GM21619 (cell line): ENCODE measurements around the gene FMN1.
A peak's percentile ranks its signal among the peaks of the same experiment; 100 is the strongest.

ENCODE experiments used
- ATAC-seq: cut with Tn5 transposase; IDR thresholded peaks from one replicate; pipeline ENCODE4 v1.9.1; 2021; ENCODE audit not compliant: unreplicated experiment

Gene FMN1

DNA sequence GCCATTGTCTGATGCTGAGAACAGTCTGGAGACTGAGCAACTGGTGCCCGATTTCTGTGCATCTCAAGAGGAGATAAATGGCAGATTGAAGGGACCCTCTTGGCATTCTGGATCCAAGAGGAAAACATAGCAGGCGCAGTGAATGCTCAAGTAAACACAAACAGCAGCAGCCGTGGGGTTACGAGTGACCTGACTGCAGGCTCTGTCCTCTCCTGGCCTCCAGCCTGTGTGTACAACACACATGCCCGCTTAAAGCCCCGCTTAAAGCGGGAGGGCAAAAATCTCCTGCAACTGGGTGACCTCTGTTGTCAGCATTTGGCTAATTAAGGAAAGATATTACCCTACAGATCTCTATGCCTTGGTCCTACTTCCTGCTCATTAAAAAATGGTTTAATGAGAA is 356.2 kb downstream of the FMN1 start:
- no peak for ATAC-seq

DNA sequence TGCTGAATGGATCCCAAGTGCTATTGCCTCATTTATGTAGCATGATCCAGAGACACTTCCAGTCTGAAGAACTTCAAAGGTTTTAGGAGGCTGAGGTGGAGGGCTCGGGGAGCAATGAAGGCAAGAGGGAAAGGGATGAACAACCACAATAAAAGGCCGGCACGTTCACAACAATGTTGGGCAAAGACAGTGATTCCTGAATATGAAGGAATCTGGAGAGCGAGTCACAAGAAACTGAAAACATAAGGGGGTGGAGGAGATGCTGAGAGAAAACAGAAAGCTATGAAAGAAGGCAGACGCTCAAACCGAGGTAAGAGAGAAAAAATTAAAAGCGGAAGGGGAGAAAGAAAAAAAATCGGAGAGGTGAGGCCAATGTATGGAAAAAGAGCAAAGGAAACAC is 356.6 kb downstream of the FMN1 start:
- ATAC-seq, result no peak

- peak; percentile 98 for ATAC-seq
These were observed 360.4 kb downstream of the FMN1 start for GRCh38 chr15:32834156-32834555.

DNA sequence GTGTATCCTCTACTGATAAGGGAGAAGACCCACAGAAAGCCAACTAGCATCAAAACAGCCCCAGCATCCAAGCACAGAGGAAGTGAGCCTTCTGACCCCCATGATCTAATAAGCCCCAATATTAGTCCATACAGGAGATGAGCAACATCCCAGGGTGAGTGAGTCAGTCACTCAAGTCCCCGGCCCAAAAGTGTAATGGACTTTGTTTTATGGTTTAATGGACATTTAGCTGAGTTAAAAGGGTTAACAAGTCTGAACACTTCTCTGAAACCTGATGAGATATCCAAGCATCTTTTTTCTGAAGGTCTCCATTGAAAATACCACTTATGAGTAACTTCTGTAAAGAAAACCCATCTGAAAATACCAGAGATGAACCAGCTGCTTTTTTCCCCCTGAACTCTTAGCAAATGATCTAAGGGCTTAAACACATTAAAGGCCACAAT is 361.1 kb downstream of the FMN1 start:
- no peak for ATAC-seq

DNA sequence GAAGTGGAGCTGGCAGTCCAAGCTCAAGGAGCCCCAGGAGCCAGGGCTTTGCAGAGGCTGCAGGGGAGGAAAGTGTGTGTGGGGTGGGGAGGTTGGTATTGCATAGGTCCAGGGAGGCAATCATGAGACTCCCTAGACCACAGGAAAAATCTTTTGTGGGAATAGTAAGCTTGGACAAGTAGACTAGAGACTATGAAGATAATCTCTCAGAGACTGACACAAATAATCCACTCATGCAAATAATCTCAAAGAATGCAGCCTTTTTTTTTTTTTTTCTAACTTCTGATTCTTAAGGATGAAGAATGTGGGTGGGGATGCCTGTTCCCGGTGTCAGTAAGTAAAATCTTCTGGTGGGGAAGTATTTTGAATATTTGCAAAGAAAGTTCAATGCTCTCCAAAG is 363.0 kb downstream of the FMN1 start:
- no peak for ATAC-seq

DNA sequence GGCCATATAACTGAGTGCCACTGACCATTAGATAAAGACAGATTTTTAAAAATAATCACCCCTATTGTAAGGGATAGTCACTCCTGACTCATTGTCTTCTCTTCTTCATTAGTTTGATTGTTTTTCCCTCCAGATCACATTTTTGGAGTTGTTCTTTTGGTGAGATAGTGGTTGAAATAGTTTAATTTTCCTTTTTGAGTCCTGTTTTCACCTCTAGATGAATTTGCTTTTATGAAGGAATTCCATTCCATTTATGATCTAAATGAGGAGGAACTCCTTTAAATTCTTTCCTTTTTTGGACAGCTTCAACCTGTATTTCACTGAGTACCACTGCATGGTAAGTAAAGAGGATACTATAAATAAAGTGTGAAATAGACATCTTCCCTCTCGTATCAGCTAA is 364.3 kb downstream of the FMN1 start:
- no peak for ATAC-seq

DNA sequence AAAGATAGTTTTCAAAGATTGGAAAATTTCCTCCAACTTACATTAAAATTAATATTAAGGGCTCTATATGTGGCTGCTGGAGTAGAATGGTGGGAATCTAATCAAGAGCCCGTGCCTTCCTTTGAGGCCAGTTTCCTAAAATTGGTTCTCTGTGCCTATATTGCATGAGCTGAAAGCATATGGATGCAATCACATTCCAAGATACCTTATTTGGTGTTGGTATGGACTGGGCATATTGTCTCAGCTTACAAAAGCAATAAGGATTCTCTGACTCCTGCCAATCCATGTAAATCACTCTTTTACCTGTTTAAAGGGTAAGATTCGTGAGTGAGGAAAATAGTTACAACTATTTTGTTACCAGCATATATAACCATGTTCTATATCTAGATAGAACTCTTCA is 365.1 kb downstream of the FMN1 start:
- ATAC-seq, result no peak

GRCh38 chr15:32828507-32829186 is 365.9 kb downstream of the FMN1 start:
- ATAC-seq, result no peak

DNA sequence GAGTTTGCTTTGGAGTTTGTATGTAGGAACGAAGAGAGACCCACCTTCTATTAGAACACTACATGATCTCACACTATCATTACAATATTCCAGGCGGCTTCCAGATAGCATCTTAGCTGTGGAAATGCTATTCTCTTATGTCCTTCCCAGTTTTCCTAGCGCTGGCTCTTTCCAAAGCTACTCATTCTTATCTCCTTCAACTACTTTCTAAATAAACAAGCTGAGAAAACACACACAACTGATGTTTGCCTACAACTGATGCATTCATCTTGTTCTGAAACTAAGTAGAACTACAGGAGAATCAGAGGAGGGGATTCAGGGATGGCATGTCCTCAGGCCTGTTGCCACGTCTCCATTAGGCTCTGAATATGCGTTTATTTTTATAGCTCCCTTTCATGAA is 367.8 kb downstream of the FMN1 start:
- ATAC-seq, result no peak

GRCh38 chr15:32825219-32825618 is 369.3 kb downstream of the FMN1 start:
- ATAC-seq, result no peak

GRCh38 chr15:32824777-32825176 is 369.7 kb downstream of the FMN1 start:
- no peak for ATAC-seq

- no peak for ATAC-seq
These were observed 370.8 kb downstream of the FMN1 start for GRCh38 chr15:32823750-32824149.

- ATAC-seq, result no peak
These were observed 371.8 kb downstream of the FMN1 start for GRCh38 chr15:32822739-32823138.

GRCh38 chr15:32819448-32819847 is 375.1 kb downstream of the FMN1 start:
- ATAC-seq, result no peak

DNA sequence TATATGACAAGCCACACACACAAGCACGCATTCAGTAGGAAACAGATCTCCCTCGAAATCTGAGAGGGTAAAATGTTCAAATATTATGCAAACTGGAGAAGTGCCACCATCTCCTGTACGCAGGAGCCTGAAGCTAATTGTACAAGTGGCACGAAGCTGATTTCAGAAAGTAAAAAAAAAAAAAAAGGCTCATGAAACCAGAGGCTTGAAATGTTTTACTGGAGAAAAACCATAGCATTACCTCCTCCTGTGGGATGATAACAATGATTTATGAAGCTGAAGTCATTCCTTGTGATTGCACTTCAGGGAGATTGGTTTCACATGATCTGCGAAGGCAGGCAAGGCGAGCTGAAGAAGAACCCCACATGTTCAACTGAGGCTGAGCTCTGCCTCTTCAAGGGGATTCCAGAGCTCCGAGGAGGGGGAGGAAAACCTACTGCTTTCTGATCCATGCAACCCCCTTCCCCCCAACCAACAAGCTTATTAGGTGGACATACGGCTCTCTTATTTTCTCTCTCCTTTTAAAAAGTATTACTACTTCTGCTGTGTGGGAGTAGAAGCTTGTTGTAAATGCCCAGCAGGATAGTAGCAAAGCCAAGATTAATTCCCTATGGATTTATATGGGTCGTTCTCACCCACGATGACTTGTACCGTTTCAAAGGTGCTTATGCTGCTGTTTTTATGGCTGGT is 375.6 kb downstream of the FMN1 start:
- no peak for ATAC-seq

DNA sequence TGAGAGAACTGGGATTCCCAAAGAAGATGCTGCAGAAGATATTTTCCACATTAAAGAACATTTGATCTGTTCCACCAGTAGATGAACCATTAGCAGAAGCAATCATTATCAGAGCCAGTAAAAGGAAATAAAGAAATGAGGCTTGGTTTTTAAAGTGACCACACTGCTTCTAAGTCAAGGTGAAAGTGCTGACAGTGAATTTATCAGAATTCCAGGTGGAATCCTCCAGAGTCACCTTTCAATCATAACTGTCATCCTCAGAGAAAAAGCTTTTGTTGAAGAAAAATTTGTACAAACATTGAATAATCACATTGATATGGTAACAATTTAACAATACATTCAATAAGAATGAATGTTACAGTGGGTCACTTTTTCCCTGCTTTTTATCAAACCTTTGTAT is 376.9 kb downstream of the FMN1 start:
- no peak for ATAC-seq

GRCh38 chr15:32807331-32807730 is 387.2 kb downstream of the FMN1 start:
- ATAC-seq, result no peak

- no peak for ATAC-seq
These were observed 390.9 kb downstream of the FMN1 start for GRCh38 chr15:32803631-32804030.

GRCh38 chr15:32802286-32802936 is 392.1 kb downstream of the FMN1 start:
- no peak for ATAC-seq

DNA sequence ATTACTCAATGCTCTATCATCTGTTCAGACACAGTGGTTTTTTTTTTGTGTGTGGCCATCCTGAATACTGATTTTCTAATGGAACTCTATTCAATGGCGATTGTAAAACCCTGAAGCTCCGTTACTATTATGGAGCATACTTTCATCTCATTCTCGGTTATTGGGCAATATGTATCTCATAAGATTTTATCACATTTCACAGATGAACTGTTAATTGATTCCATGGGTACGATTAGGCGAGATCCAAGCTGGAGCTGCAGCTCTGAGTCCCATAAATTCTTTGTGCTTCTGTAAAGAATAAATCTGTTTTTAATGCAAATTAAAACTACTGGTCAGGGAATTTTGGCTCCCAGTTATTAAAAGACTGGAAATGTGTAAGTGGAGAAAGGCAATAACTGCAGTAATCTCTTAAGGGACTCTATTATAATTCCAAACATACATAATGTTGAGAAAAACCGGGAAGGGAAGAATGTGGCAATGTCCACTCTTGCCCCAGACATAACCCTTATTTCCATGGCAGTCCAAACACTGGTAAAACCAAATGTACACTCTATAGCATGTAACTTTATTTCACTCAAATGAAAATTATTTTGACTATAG is 394.5 kb downstream of the FMN1 start:
- no peak for ATAC-seq

- ATAC-seq, result no peak
These were observed 397.7 kb downstream of the FMN1 start for GRCh38 chr15:32796856-32797255.

GRCh38 chr15:32794973-32795372 is 399.5 kb downstream of the FMN1 start:
- no peak for ATAC-seq
